ENCODE measurements around the gene SRP9.
"Not testable (repeated sequence)": the region's sequence is repeated elsewhere in the genome, so short reads cannot be mapped to it uniquely, and the experiment has no call there.

SRP9 gene

DNA sequence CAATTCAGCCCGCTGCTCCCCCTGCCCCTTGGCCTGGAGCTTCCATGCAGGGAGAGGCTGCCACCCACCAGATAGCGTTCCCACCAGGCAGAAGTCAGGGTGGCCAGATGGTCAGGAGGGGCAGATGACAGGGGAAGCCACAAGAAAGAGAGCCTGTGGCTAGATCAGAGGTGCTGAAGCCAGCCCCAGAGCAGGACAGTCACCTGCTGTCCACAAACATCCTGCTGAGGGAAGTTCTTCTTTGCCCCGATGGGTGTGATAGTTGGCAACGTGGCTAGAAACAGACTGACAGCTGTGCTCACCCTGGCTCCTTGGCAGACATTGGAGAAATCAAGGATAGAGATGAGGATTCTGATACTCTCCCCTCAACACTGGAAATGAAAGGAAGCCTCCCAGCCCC is 27.2 kb upstream of the SRP9 start:
- no peaks in the 10 kb centered on the region for H3K9me3 Mint-ChIP-seq
- H3K4me3 Mint-ChIP-seq, result no peak overlapping the region
- no peaks in the 10 kb centered on the region for H3K4me1 Mint-ChIP-seq
- H3K27ac Mint-ChIP-seq, result no peak overlapping the region
- H3K27me3 Mint-ChIP-seq, result no peaks in the 10 kb centered on the region
- H3K36me3 Mint-ChIP-seq, result no peaks in the 10 kb centered on the region

DNA sequence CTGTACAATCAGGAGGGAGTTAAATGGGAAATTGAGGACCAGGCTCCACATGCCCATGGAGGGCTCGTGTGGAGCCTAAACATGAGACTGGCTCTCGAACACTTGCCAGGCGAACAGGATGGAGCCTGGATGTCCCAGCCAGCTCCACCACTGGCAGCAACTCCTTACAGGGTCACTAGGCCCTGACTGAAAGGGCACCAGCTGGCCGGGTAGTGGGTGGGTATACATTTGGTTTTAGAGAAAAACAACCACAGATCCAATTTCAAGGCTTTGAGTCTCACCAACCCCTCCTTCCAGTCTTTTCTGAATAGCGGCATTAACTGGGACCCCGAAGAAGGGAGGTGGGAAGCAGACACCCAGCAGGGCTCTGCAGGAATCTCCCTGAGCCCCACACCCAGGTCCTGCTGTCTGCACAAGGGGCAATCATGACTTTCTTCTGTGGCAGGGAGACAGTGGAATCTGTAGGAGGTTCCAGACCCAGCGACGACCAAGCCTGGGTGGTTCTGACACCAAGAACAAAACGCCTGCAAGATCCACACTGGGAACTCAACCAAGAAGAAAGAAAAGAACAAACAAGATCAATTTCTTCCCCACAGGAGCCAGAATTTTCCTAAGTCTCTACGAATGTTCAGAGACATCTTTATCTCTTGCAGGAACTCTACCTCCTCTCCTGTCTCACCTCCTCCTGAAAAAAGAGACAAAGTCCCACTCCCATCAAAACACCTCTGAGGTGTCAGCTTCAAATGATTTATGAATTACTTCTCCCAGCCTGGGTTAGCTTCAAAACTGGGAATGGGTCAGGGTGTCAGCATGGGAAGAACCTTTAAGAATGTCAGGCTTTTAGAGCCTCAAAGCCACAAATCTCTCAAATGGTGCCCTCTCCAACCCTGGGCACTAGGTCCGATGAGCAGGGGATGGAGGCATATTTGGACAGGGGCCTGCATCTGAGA is 26.5 kb upstream of the SRP9 start:
- H3K4me3 Mint-ChIP-seq, result no peak overlapping the region
- H3K9me3 Mint-ChIP-seq, result no peaks in the 10 kb centered on the region
- H3K36me3 Mint-ChIP-seq, result no peaks in the 10 kb centered on the region
- no peak overlapping the region for H3K27ac Mint-ChIP-seq
- no peaks in the 10 kb centered on the region for H3K27me3 Mint-ChIP-seq
- no peaks in the 10 kb centered on the region for H3K4me1 Mint-ChIP-seq

DNA sequence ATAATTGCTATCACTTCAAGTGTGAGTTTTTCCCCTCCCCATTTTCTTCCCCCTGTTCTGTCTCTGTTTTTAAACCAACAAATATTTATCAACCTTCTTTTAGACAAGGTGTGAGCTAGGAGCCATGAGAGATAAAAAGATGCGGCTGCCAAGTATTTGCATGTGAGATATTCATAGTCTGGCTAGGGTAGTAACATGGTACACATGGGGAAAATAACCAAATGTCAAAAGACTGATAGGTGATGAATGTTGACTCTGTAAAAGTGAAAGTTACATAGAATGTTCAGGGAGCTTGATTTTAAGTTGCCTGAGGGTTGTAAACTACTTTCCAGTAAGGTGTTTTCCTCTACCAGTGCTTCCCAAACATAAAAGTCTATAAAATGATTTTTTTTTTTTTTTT is 25.4 kb upstream of the SRP9 start:
- Mint-ChIP-seq H3K27me3 (no peaks in the 10 kb centered on the region), H3K9me3 (no peaks in the 10 kb centered on the region), H3K4me3 (no peak overlapping the region), H3K27ac (no peak overlapping the region), H3K4me1 (no peaks in the 10 kb centered on the region), H3K36me3 (no peaks in the 10 kb centered on the region)

- H3K4me1 Mint-ChIP-seq, result no peaks in the 10 kb centered on the region
- no peaks in the 10 kb centered on the region for H3K9me3 Mint-ChIP-seq
- H3K27ac Mint-ChIP-seq, result no peak overlapping the region
- H3K4me3 Mint-ChIP-seq, result no peak overlapping the region
- no peaks in the 10 kb centered on the region for H3K36me3 Mint-ChIP-seq
- no peaks in the 10 kb centered on the region for H3K27me3 Mint-ChIP-seq
These were observed 22.5 kb upstream of the SRP9 start for GRCh38 chr1:225754940-225755641.

DNA sequence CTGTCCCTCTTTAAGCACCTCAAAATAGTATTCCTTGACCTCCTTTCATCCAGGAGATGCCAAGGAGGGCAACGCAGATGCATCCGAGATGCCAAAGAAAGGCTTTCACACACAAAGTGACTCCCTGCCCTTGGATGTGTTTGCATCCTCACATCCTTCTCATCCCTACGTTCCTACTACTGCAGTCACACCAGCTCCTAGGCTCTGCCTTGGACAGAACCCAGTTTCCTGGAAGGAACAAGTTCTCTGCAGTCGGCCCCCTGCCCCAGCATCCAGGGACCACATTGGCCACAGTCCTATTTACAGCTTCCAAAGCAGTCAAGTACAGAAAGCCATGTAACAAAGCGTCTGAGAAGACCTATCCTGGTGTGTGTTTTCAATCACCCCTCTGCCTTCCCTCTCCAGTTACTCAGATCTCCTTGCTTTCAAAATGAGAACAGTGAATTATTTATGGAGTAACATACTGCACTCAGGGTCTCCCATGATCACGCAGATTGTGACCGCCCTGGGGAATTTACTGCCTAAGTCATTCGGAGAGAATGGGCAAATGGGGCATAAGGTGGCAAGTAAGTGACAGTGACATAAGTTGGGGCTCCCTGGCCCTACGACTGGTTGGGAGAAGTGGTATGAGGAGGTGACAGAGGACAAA is 21.8 kb upstream of the SRP9 start:
- H3K36me3 Mint-ChIP-seq, result no peaks in the 10 kb centered on the region
- H3K27ac Mint-ChIP-seq, result no peak overlapping the region
- no peaks in the 10 kb centered on the region for H3K27me3 Mint-ChIP-seq
- H3K9me3 Mint-ChIP-seq, result no peaks in the 10 kb centered on the region
- no peak overlapping the region for H3K4me3 Mint-ChIP-seq
- H3K4me1 Mint-ChIP-seq, result no peaks in the 10 kb centered on the region

GRCh38 chr1:225757927-225758656 is 19.5 kb upstream of the SRP9 start:
- Mint-ChIP-seq H3K4me1 (no peaks in the 10 kb centered on the region), H3K27ac (no peak overlapping the region), H3K4me3 (no peak overlapping the region), H3K27me3 (peaks cover 1% of the 10 kb centered on the region), H3K9me3 (no peaks in the 10 kb centered on the region), H3K36me3 (peaks cover 2% of the 10 kb centered on the region)

- H3K9me3 Mint-ChIP-seq, H3K4me1 Mint-ChIP-seq, H3K4me3 Mint-ChIP-seq, H3K36me3 Mint-ChIP-seq, H3K27me3 Mint-ChIP-seq, H3K27ac Mint-ChIP-seq: not testable (repeated sequence)
These were observed 17.7 kb upstream of the SRP9 start for GRCh38 chr1:225759972-225760371.

GRCh38 chr1:225760531-225760930 is 17.1 kb upstream of the SRP9 start:
- Mint-ChIP-seq H3K4me3 (no peak overlapping the region), H3K27ac (no peak overlapping the region), H3K4me1 (no peaks in the 10 kb centered on the region), H3K27me3 (peaks cover 1% of the 10 kb centered on the region), H3K36me3 (peaks cover 2% of the 10 kb centered on the region), H3K9me3 (no peaks in the 10 kb centered on the region)

- H3K9me3 Mint-ChIP-seq, result not testable (repeated sequence)
These were observed 16.2 kb upstream of the SRP9 start for GRCh38 chr1:225761395-225761794.

GRCh38 chr1:225762002-225762441 is 15.6 kb upstream of the SRP9 start:
- H3K4me3 Mint-ChIP-seq, result no peak overlapping the region
- no peak overlapping the region for H3K27ac Mint-ChIP-seq
- no peaks in the 10 kb centered on the region for H3K4me1 Mint-ChIP-seq
- peaks cover 2% of the 10 kb centered on the region for H3K36me3 Mint-ChIP-seq
- no peaks in the 10 kb centered on the region for H3K9me3 Mint-ChIP-seq
- peaks cover 1% of the 10 kb centered on the region for H3K27me3 Mint-ChIP-seq

More at GRCh38 chr1:225761395-225761794, 16.2 kb upstream of the SRP9 start:
- not testable (repeated sequence) for H3K4me3 Mint-ChIP-seq, H3K4me1 Mint-ChIP-seq, H3K27me3 Mint-ChIP-seq, H3K36me3 Mint-ChIP-seq, H3K27ac Mint-ChIP-seq

DNA sequence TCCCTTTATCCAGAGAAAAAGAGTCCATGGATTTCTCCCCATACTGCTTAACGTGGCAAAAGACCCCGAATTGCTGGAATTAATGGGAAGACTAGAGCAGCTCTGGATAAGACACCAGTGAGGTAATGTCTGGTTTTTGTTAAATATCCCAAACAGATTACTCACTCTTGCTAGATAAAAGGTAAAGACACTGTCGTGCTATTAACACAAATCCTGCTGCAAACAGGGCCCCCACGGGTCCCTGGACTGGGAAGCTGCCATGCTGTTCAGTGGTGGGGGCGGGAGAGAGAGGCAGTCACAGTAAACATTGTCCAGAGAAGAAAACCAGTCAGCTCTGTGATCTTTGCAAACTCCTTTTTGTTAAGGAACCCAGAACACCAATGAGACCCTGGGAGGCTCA is 15.2 kb upstream of the SRP9 start:
- peaks cover 2% of the 10 kb centered on the region for H3K36me3 Mint-ChIP-seq
- peaks cover 1% of the 10 kb centered on the region for H3K27me3 Mint-ChIP-seq
- no peaks in the 10 kb centered on the region for H3K9me3 Mint-ChIP-seq
- no peaks in the 10 kb centered on the region for H3K4me1 Mint-ChIP-seq
- H3K4me3 Mint-ChIP-seq, result no peak overlapping the region
- no peak overlapping the region for H3K27ac Mint-ChIP-seq

- H3K27me3 Mint-ChIP-seq, result peaks cover 1% of the 10 kb centered on the region
- H3K9me3 Mint-ChIP-seq, result no peaks in the 10 kb centered on the region
- H3K4me1 Mint-ChIP-seq, result no peaks in the 10 kb centered on the region
- peaks cover 2% of the 10 kb centered on the region for H3K36me3 Mint-ChIP-seq
- no peak overlapping the region for H3K27ac Mint-ChIP-seq
- no peak overlapping the region for H3K4me3 Mint-ChIP-seq
These were observed 13.7 kb upstream of the SRP9 start for GRCh38 chr1:225763716-225764548.

DNA sequence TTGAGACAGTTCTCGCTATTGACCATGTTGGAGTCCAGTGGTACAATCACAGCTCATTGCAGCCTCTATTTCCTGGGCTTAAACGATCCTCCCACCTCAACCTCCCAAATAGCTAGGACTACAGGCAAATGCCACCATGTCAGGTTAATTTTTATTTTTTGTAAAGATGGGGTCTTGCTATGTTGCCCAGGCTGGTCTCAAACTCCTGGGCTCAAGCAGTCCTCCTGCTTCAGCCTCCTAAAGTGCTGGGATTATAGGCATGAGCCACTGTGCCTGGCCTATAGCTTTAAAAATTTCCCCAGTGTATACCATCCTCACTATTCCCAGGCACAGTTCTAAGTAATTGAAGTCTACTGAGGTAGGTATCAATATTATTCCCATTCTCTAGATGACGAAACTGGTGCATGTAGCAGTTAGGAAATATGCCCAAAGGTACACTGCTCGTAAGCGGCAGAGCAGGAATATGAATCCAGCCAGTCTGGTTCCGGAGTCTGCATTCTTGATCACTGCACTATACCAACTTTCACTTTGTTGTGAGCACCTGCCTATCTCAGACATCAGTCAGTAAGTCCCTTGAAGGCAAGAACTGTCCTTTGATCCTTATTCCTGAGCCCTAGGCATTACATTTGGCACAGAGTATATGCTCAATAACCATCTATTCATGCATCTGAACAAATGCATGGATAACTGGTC is 11.5 kb upstream of the SRP9 start:
- Mint-ChIP-seq H3K27me3 (peaks cover 1% of the 10 kb centered on the region), H3K9me3 (no peaks in the 10 kb centered on the region), H3K27ac (no peak overlapping the region), H3K4me3 (no peak overlapping the region), H3K4me1 (no peaks in the 10 kb centered on the region), H3K36me3 (no peaks in the 10 kb centered on the region)

GRCh38 chr1:225766967-225767633 is 10.5 kb upstream of the SRP9 start:
- H3K36me3 Mint-ChIP-seq, result no peaks in the 10 kb centered on the region
- H3K4me3 Mint-ChIP-seq, result no peak overlapping the region
- H3K27ac Mint-ChIP-seq, result no peak overlapping the region
- no peaks in the 10 kb centered on the region for H3K27me3 Mint-ChIP-seq
- no peaks in the 10 kb centered on the region for H3K9me3 Mint-ChIP-seq
- H3K4me1 Mint-ChIP-seq, result no peaks in the 10 kb centered on the region
